ENCODE results near the gene NOLC1. TPM values are rescaled to one million over a fixed set of nuclear protein-coding genes. Genes with fewer than 3 reads are reported as not detected.
A peak's percentile ranks its signal among the peaks of the same experiment; 100 is the strongest.

NOLC1 gene
- total RNA-seq, 1 donor from 2014 or later = 116 TPM

- Mint-ChIP-seq H3K4me1 (peaks cover 26% of the 10 kb centered on the region), H3K9me3 (no peaks in the 10 kb centered on the region), H3K27me3 (ENCODE audit: low read depth) (no peaks in the 10 kb centered on the region), H3K27ac (ENCODE audit: unreplicated experiment) (no peak overlapping the region), H3K36me3 (ENCODE audit: low read depth) (peaks cover 15% of the 10 kb centered on the region), H3K4me3 (peak overlapping the region; percentile 98)
- TF ChIP-seq CTCF (conservative IDR thresholded peaks at IDR 0.05) = no peak
- DNase-seq (ENCODE audit: low read depth, low spot score) = no peak
These were observed 2.4 kb downstream of the NOLC1 start for GRCh38 chr10:102154466-102155116.

GRCh38 chr10:102157224-102157623 lies 5.0 kb downstream of the NOLC1 start:
- Mint-ChIP-seq H3K36me3 (ENCODE audit: low read depth) (peaks cover 18% of the 10 kb centered on the region), H3K4me1 (peaks cover 13% of the 10 kb centered on the region), H3K4me3 (no peak overlapping the region), H3K27ac (ENCODE audit: unreplicated experiment) (no peak overlapping the region), H3K27me3 (ENCODE audit: low read depth) (no peaks in the 10 kb centered on the region), H3K9me3 (no peaks in the 10 kb centered on the region)
- no peak for DNase-seq (ENCODE audit: low read depth, low spot score)
- no peak for TF ChIP-seq CTCF (conservative IDR thresholded peaks at IDR 0.05)

- no peak for DNase-seq (ENCODE audit: low read depth, low spot score)
- Mint-ChIP-seq H3K27me3 (ENCODE audit: low read depth) (no peaks in the 10 kb centered on the region), H3K27ac (ENCODE audit: unreplicated experiment) (no peak overlapping the region), H3K4me1 (no peaks in the 10 kb centered on the region), H3K9me3 (no peaks in the 10 kb centered on the region), H3K4me3 (peak overlapping the region; percentile 44), H3K36me3 (ENCODE audit: low read depth) (peaks cover 13% of the 10 kb centered on the region)
- no peak for TF ChIP-seq CTCF (conservative IDR thresholded peaks at IDR 0.05)
These were observed 6.9 kb downstream of the NOLC1 start for GRCh38 chr10:102159051-102159597.

- Mint-ChIP-seq H3K36me3 (ENCODE audit: low read depth) (peaks cover 13% of the 10 kb centered on the region), H3K4me3 (no peak overlapping the region), H3K27me3 (ENCODE audit: low read depth) (no peaks in the 10 kb centered on the region), H3K27ac (ENCODE audit: unreplicated experiment) (no peak overlapping the region), H3K4me1 (no peaks in the 10 kb centered on the region), H3K9me3 (no peaks in the 10 kb centered on the region)
- no peak for TF ChIP-seq CTCF (conservative IDR thresholded peaks at IDR 0.05)
- DNase-seq (ENCODE audit: low read depth, low spot score) = no peak
These were observed 7.6 kb downstream of the NOLC1 start for GRCh38 chr10:102159831-102160230.

- no peaks in the 10 kb centered on the region for H3K4me1 Mint-ChIP-seq
- no peak overlapping the region for H3K4me3 Mint-ChIP-seq
- H3K36me3 Mint-ChIP-seq (ENCODE audit: low read depth) = peaks cover 6% of the 10 kb centered on the region
- H3K9me3 Mint-ChIP-seq = no peaks in the 10 kb centered on the region
- H3K27me3 Mint-ChIP-seq (ENCODE audit: low read depth) = no peaks in the 10 kb centered on the region
- no peak overlapping the region for H3K27ac Mint-ChIP-seq (ENCODE audit: unreplicated experiment)
- no peak for DNase-seq (ENCODE audit: low read depth, low spot score)
- TF ChIP-seq CTCF (conservative IDR thresholded peaks at IDR 0.05) = no peak
These were observed 11.3 kb downstream of the NOLC1 start for GRCh38 chr10:102163342-102163989.

All from neural crest cell (in vitro differentiated cells).